ENCODE data around the gene GPR87.

GRCh38 chr3:151351219-151351618 is 34.6 kb upstream of the GPR87 start:
- TF ChIP-seq CTCF (IDR thresholded peaks at IDR 0.05) (no peak), EP300 (IDR thresholded peaks at IDR 0.05; ENCODE audit: low read depth) (no peak), POLR2A (IDR thresholded peaks at IDR 0.05) (no peak), POLR2AphosphoS5 (IDR thresholded peaks at IDR 0.05) (no peak)
